ENCODE measurements around the gene PCSK5.

DNA sequence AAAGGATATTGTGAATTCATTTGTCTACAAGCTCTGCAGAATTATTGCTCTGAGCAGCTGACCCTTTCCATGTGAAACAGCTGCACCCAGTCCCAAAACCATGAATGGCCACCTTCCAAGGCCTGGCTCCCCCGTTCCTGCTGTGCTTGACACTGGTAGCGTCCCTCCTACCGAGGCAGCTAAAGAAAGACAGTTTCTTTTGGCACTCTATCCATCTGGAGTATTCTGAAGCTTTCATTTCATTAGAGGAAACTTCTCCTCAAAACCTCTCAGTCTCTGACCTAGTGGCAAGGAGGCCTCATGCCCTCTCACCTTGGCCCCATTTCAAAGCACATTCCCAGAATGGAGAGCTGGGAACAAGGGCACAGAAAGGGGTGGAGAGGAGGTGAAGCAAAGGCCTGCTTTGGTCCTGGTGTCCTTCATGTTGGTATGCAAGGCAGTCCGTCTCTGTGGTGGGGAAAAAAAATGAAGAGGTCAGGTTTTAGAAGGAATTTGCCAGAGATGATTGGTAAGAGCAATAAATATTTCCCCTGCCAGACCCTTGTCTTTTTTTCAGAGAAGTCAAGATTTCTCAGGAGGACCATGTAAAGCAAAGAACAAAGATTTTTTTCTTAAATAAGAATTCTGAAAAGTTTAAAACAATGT, 271.7 kb downstream of the PCSK5 start:
- TF ChIP-seq, protein P1, sequence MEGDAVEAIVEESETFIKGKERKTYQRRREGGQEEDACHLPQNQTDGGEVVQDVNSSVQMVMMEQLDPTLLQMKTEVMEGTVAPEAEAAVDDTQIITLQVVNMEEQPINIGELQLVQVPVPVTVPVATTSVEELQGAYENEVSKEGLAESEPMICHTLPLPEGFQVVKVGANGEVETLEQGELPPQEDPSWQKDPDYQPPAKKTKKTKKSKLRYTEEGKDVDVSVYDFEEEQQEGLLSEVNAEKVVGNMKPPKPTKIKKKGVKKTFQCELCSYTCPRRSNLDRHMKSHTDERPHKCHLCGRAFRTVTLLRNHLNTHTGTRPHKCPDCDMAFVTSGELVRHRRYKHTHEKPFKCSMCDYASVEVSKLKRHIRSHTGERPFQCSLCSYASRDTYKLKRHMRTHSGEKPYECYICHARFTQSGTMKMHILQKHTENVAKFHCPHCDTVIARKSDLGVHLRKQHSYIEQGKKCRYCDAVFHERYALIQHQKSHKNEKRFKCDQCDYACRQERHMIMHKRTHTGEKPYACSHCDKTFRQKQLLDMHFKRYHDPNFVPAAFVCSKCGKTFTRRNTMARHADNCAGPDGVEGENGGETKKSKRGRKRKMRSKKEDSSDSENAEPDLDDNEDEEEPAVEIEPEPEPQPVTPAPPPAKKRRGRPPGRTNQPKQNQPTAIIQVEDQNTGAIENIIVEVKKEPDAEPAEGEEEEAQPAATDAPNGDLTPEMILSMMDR (conservative IDR thresholded peaks at IDR 0.05; ENCODE audit: low read depth, low read length), result no peak
- no peak for TF ChIP-seq EZH2 (IDR thresholded peaks at IDR 0.05; ENCODE audit: borderline replicate concordance, low read depth, low read length, poor library complexity, severe bottlenecking)

Measured in A673 (cell line).